ENCODE measurements around the gene AAGAB. TPM values are rescaled to one million over a fixed set of nuclear protein-coding genes. Genes with fewer than 3 reads are reported as not detected.

The AAGAB gene
- total and polyA plus RNA-seq, 12 donors = 12.4 to 63.7 (median 29.2) TPM

DNA sequence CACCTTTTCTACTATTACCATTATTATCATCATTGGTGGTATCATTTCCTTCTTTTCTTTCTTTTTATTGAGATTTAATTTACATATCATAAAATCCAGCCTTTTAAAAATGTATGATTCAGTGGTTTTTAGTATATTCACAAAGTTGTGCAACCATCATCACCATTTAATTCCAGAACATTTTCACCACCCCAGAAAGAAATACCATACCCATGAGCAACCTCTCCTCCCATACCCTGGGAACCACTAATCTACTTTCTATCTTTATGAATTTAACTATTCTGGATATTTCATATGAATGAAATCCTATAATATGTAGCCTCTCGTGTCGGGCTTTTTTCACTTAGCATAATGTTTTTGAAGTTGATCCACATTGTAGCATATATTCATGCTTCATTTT lies 29.1 kb downstream of the AAGAB start:
- Histone ChIP-seq H3K4me3 (no peak overlapping the region), H3K36me3 (replicated peaks in 1 of 2) (no peaks in the 10 kb centered on the region)
- intact Hi-C loops (cut with DNase I) = no loop called here

DNA sequence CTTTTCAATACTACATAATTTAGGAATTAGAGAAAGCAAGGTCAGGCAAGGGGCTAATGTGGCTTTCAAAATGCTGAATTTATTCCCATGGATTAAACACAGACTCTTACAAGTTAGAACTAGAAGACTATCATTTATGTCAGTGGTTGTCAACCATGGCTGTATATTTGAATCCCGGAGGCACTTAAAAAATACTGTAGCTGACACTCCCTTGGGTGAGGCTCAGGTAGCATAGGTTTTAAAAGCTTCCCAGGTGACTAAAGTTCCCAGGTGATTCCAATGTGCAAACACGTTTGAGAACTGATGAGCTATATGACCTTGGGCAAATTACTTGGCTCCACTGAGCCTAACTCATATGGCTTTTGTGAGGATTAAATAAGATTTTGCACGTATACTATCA lies 29.6 kb downstream of the AAGAB start:
- H3K36me3 ChIP-seq (replicated peaks in 1 of 2) = no peaks in the 10 kb centered on the region
- no peak overlapping the region for H3K4me3 ChIP-seq
- WGBS, 4 donors = 83 to 93% (median 84%) methylated on average over 3 of the region's 3 CpGs
- no peaks in the 10 kb centered on the region for H3K4me1 ChIP-seq (replicated peaks in 1 of 2)
- TF ChIP-seq, protein P1, sequence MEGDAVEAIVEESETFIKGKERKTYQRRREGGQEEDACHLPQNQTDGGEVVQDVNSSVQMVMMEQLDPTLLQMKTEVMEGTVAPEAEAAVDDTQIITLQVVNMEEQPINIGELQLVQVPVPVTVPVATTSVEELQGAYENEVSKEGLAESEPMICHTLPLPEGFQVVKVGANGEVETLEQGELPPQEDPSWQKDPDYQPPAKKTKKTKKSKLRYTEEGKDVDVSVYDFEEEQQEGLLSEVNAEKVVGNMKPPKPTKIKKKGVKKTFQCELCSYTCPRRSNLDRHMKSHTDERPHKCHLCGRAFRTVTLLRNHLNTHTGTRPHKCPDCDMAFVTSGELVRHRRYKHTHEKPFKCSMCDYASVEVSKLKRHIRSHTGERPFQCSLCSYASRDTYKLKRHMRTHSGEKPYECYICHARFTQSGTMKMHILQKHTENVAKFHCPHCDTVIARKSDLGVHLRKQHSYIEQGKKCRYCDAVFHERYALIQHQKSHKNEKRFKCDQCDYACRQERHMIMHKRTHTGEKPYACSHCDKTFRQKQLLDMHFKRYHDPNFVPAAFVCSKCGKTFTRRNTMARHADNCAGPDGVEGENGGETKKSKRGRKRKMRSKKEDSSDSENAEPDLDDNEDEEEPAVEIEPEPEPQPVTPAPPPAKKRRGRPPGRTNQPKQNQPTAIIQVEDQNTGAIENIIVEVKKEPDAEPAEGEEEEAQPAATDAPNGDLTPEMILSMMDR (IDR thresholded peaks at IDR 0.05) = no peak
- DNase-seq = no peak
- no peaks in the 10 kb centered on the region for H3K9me3 ChIP-seq (replicated peaks in 1 of 3)
- H3K27ac ChIP-seq = no peak overlapping the region
- no peaks in the 10 kb centered on the region for H3K27me3 ChIP-seq
- intact Hi-C loops (cut with DNase I) = no loop called here

More for the DNA sequence above, 29.1 kb downstream of the AAGAB start:
- no peak for DNase-seq
- TF ChIP-seq POLR2A (IDR thresholded peaks at IDR 0.05) = no peak
- TF ChIP-seq, protein P1 (IDR thresholded peaks at IDR 0.05) = no peak
- Histone ChIP-seq H3K4me1 (replicated peaks in 1 of 2) (no peaks in the 10 kb centered on the region), H3K27me3 (no peaks in the 10 kb centered on the region), H3K9me3 (replicated peaks in 1 of 3) (no peaks in the 10 kb centered on the region), H3K27ac (no peak overlapping the region)
- WGBS, 4 donors = 96 to 100% (median 98%) methylated on average over 2 of the region's 2 CpGs

DNA sequence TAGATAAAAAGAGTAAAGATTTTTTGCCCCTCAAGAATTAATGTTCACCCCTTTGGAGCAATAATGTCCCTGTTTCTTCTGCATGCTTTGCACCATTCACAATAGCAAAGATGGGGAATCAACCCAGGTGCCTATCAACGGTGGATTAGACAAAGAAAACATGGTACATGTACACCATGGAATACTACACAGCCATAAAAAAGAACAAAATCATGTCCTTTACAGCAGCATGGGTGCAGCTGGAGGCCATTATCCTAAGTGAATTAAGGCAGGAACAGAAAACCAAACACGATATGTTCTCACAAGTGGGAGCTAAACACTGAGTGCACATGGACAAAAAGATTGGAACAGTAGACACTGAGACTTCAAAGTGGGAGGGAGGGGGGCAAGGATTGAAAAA lies 35.2 kb downstream of the AAGAB start:
- no peak for DNase-seq
- Histone ChIP-seq H3K27me3 (no peaks in the 10 kb centered on the region), H3K36me3 (replicated peaks in 1 of 2) (no peaks in the 10 kb centered on the region), H3K9me3 (replicated peaks in 1 of 3) (no peaks in the 10 kb centered on the region), H3K4me3 (no peak overlapping the region), H3K4me1 (replicated peaks in 1 of 2) (no peaks in the 10 kb centered on the region), H3K27ac (no peak overlapping the region)
- 98 to 99% (median 98%) methylated on average over 2 of the region's 2 CpGs for WGBS, 4 donors
- TF ChIP-seq POLR2A (IDR thresholded peaks at IDR 0.05) = no peak
- intact Hi-C loops (cut with DNase I) = no loop called here

DNA sequence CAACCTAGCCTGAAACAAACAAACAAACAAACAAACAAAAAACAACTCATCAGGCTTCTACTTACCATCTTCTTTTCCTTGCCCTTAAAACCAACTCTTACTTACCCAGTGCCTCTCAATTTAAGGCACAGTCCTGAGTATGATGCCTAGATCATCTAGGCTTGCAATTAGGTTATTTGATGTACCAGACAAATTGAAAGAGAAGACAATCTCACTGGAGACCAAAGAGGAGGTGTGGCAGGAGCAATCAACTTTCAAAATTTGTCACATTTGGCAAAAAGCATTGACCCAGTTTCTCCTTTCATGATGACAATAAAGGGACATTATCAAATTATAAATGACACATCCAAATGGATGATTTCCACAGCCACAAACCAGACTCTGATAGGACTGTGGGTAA lies 36.0 kb downstream of the AAGAB start:
- Histone ChIP-seq H3K36me3 (replicated peaks in 1 of 2) (no peaks in the 10 kb centered on the region), H3K9me3 (replicated peaks in 1 of 3) (no peaks in the 10 kb centered on the region), H3K4me3 (no peak overlapping the region), H3K27ac (no peak overlapping the region), H3K4me1 (replicated peaks in 1 of 2) (no peaks in the 10 kb centered on the region), H3K27me3 (no peaks in the 10 kb centered on the region)
- no peak for DNase-seq
- intact Hi-C loops (cut with DNase I) = no loop called here
- TF ChIP-seq POLR2A (IDR thresholded peaks at IDR 0.05) = no peak
- TF ChIP-seq, protein P1 (IDR thresholded peaks at IDR 0.05) = no peak

DNA sequence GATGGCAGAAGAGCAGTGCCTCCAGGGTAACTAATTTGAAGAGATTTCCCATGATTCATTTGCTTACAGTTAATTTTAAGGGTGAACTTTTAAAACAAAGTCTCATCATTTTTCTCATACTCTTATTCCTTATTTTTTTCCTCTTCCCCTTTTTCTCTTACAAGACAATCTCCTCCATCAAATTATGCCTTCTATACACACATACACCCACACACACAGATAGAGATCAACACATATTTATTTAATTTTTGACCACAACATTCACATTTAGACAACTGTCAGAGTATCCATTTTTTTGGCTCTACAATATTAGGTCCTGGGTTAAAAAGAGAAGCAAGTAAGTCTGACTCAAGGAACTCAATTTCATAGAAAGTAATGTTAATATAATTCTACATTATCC lies 37.6 kb downstream of the AAGAB start:
- no peaks in the 10 kb centered on the region for H3K27me3 ChIP-seq
- intact Hi-C loops (cut with DNase I) = no loop called here
- H3K27ac ChIP-seq = no peak overlapping the region
- no peak overlapping the region for H3K4me3 ChIP-seq
- H3K36me3 ChIP-seq (replicated peaks in 1 of 2) = no peaks in the 10 kb centered on the region
- H3K4me1 ChIP-seq (replicated peaks in 1 of 2) = no peaks in the 10 kb centered on the region
- TF ChIP-seq POLR2A (IDR thresholded peaks at IDR 0.05) = no peak
- DNase-seq = no peak
- H3K9me3 ChIP-seq (replicated peaks in 1 of 3) = no peaks in the 10 kb centered on the region
